GM13977 (cell line): ENCODE measurements around the gene SERPINB2.
"Not testable (repeated sequence)": the region's sequence is repeated elsewhere in the genome, so short reads cannot be mapped to it uniquely, and the experiment has no call there.

Experiments used
- DNase-seq: peaks from one replicate; pipeline ENCODE4 v3.0.0; 2012; ENCODE audit warnings: low spot score
- CTCF ChIP-seq: IDR thresholded peaks from 2 replicates; pipeline ENCODE4 v1.5.1; 2012; ENCODE audit warnings: mild to moderate bottlenecking, control low read depth; ENCODE audit not compliant: insufficient read depth; ENCODE audit errors: extremely low read depth, missing control alignments
- in situ Hi-C: fragments of 300-500 bp; cut with MboI; formaldehyde crosslinking; loops from one replicate; pipeline ENCODE4 v1.12.0; 2022; ENCODE audit warnings: low sequenced_read_pairs, low pct_unique_long_range_greater_than_20kb, mixed read lengths, inconsistent platforms; ENCODE audit not compliant: unreplicated experiment

Gene SERPINB2

GRCh38 chr18:63922049-63922448 is 34.5 kb downstream of the SERPINB2 start:
- no peak for TF ChIP-seq CTCF
- in situ Hi-C loops: no loop called here
- DNase-seq: no peak

GRCh38 chr18:63924551-63924950 is 37.0 kb downstream of the SERPINB2 start:
- in situ Hi-C loops: no loop called here
- no peak for DNase-seq
- TF ChIP-seq CTCF: no peak

- in situ Hi-C loops: no loop called here
- DNase-seq: no peak
- no peak for TF ChIP-seq CTCF
Observed at GRCh38 chr18:63928331-63928730, 40.8 kb downstream of the SERPINB2 start.

GRCh38 chr18:63929369-63929768 is 41.9 kb downstream of the SERPINB2 start:
- DNase-seq, in situ Hi-C loops: not testable (repeated sequence)

- no peak for TF ChIP-seq CTCF
- in situ Hi-C loops: no loop called here
- DNase-seq: no peak
Observed at GRCh38 chr18:63930773-63931354, 43.4 kb downstream of the SERPINB2 start.

- TF ChIP-seq CTCF: peak; percentile 86
- peak; percentile 79 for DNase-seq
- in situ Hi-C loops: no loop called here
Observed at GRCh38 chr18:63936156-63936931, 48.8 kb downstream of the SERPINB2 start.

GRCh38 chr18:63936932-63937393 is 49.5 kb downstream of the SERPINB2 start:
- DNase-seq: no peak
- TF ChIP-seq CTCF: no peak
- in situ Hi-C loops: no loop called here
